RWPE1 (cell line): ENCODE measurements around the gene XPNPEP1.

Experiments used
- CTCF ChIA-PET: fragments of 350-600 bp; sonication (Branson Sonifier 250); formaldehyde crosslinking; extraction: SDS; loops from one replicate; lab custom pipeline; 2021; lab: Yijun Ruan, JAX
- POLR2A ChIA-PET: fragments of 400-600 bp; formaldehyde crosslinking; extraction: SDS; loops from one replicate; lab custom pipeline; 2020; ENCODE audit warnings: antibody characterized with exemption; ENCODE audit not compliant: low non-redundant PET; lab: Yijun Ruan, JAX
- DNase-seq: peaks from one replicate; pipeline ENCODE4 v3.0.0; 2012; ENCODE audit warnings: low spot score
- H3K27ac ChIP-seq: fragments of 450-650 bp; 2 replicates; pipeline ENCODE4 v1.5.1; 2017
- CTCF ChIP-seq: fragments of 450-650 bp; conservative IDR thresholded peaks from 2 replicates; pipeline ENCODE4 v1.5.1; 2017; ENCODE audit warnings: low read depth, mild to moderate bottlenecking

XPNPEP1 gene

GRCh38 chr10:109859221-109859620 lies 64.1 kb downstream of the XPNPEP1 start:
- DNase-seq = no peak
- no peak for TF ChIP-seq CTCF
- ChIA-PET CTCF (interaction anchor here (0.6 kb wide), 1 partner anchor 1176 kb away, joined by 4 read pairs; no protein-coding TSS in a partner anchor), POLR2A (no interaction called here)
- no peak overlapping the region for H3K27ac ChIP-seq

GRCh38 chr10:109855746-109856145 lies 67.6 kb downstream of the XPNPEP1 start:
- ChIA-PET CTCF (no interaction called here), POLR2A (no interaction called here)

GRCh38 chr10:109853921-109854320 lies 69.4 kb downstream of the XPNPEP1 start:
- ChIA-PET POLR2A (no interaction called here), CTCF (interaction anchor here (0.7 kb wide), 3 partner anchors 59 to 783 kb away, joined by 3 to 4 read pairs (median 3); no protein-coding TSS in a partner anchor)

More at GRCh38 chr10:109855746-109856145, 67.6 kb downstream of the XPNPEP1 start:
- no peak overlapping the region for H3K27ac ChIP-seq
- TF ChIP-seq CTCF = no peak
- DNase-seq = no peak

GRCh38 chr10:109852475-109853037 lies 70.8 kb downstream of the XPNPEP1 start:
- ChIA-PET POLR2A (no interaction called here), CTCF (interaction anchor here (0.5 to 1.6 kb wide), 12 partner anchors 10 to 1242 kb away, joined by 3 to 9 read pairs (median 4); no protein-coding TSS in a partner anchor)
- peak; percentile 74 for DNase-seq
- TF ChIP-seq CTCF = peak; percentile 92
- H3K27ac ChIP-seq = no peak overlapping the region

More at GRCh38 chr10:109853921-109854320, 69.4 kb downstream of the XPNPEP1 start:
- no peak for DNase-seq
- H3K27ac ChIP-seq = no peak overlapping the region
- no peak for TF ChIP-seq CTCF

GRCh38 chr10:109851616-109852474 lies 71.5 kb downstream of the XPNPEP1 start:
- TF ChIP-seq CTCF = no peak
- no peak for DNase-seq
- ChIA-PET POLR2A (no interaction called here), CTCF (interaction anchor here (0.5 to 1.6 kb wide), 10 partner anchors 9 to 455 kb away, joined by 3 to 9 read pairs (median 4); no protein-coding TSS in a partner anchor)
- no peak overlapping the region for H3K27ac ChIP-seq

- H3K27ac ChIP-seq = no peak overlapping the region
- no peak for TF ChIP-seq CTCF
- DNase-seq = no peak
- CTCF ChIA-PET = no interaction called here
- POLR2A ChIA-PET = no interaction called here
Measured at GRCh38 chr10:109846832-109847231, 76.5 kb downstream of the XPNPEP1 start.
